Germinal center (tissue), 1 donor: ENCODE data around the gene ATG4B.
"Not testable (repeated sequence)": the region's sequence is repeated elsewhere in the genome, so short reads cannot be mapped to it uniquely, and the experiment has no call there.

Experiments
- DNase-seq: peaks from one replicate; pipeline ENCODE4 v3.0.0; 2012; ENCODE audit warnings: mixed read lengths, low spot score

The ATG4B gene

GRCh38 chr2:241640165-241640795, 2.8 kb downstream of the ATG4B start:
- DNase-seq: no peak

GRCh38 chr2:241641631-241642030, 4.1 kb downstream of the ATG4B start:
- DNase-seq: no peak

DNA sequence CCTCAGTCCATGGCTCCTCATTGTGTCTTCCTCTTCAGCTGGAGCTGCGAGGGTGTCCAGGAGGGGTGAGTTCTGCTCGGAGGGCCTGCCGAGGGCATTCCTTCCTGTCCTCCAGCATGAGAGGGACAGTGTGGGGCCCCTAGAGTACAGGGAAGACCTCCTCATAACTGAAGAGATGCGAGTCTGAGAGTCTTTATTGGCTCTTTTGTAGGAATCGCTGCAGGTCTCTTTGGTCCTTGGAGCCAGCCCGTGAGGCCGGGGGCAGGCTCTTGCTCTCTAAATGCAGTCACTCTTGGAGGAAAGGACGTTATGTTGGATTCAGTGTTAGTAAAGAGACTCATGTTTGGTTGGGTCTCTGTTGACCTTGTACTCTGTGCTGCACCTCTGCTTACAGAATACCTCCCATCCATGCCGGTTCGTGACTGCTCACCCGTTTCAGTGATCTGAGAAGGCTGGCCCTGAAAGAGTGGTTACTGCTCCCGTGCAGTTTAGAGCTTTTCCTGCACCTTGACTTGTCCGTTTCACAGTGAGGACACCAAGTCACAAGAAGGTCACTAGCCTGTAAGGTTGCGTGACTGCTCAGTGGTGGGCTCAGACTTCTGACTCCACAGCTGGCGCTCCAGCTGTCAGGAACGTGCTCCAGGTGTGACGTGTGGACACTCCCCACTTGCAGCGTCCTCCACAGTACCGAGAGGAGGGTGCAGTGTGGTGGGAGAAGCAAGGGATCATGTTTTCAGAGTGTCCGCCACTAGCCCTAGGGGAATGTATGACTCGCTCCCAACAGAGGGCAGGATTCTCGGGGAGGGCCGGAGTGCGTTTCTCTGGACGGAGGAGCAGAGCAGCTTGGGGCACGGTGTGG, 7.8 kb downstream of the ATG4B start:
- DNase-seq: no peak

DNA sequence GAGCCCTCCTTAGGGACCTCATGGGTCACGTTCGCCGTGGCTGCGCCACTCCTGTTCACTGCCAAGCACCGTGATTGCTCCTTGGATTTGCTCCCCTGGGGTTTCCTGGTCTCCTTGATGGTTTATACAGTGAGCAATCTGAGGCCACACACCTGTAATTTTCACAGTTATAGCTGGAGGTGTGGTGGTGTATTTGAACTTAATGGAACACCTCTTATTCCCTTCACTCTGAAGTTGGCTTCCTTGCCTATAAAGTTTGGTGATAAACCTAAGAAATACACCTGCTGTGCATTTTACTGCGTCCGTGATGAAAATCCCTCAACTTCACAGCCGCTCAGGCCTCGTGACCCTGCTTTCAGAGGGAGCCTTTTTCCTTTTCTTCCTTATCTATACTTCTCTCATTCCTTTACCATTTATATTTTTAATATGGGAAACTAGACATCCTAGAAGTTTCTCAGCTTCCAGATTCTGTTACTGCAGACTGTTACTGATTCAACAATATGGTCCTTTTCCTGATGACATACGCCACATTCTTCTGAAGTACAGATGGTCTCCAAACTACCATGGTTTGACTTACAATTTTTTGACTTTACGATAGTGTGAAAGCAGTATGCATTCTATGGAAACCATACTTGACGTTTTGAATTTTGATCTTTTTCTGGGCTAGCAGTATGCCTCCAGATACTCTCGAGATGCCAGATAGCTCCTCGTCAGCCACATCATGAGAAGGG, 8.6 kb downstream of the ATG4B start:
- no peak for DNase-seq

- DNase-seq: no peak
Observed at GRCh38 chr2:241648453-241648852, 11.0 kb downstream of the ATG4B start.

- DNase-seq: no peak
Observed at GRCh38 chr2:241649404-241649803, 11.9 kb downstream of the ATG4B start.

DNA sequence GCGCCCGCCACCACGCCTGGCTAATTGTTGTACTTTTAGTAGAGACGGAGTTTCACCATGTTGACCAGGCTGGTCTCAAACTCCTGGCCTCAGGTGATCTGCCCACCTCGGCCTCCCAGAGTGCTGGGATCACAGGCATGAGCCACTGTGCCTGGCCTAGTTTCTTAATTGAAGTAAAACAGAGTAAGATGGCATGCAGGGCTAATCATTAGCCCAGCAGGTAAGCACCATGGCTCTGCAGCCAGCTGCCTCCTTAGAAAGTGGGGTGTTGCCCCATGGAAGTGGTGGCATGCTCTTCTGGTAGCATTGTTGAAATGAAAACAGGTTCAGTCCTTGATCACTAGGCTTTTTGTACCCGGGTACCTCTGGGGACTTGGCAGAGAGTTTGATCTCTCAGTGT, 12.4 kb downstream of the ATG4B start:
- no peak for DNase-seq

GRCh38 chr2:241652142-241652541, 14.6 kb downstream of the ATG4B start:
- DNase-seq: no peak

GRCh38 chr2:241652722-241653121, 15.2 kb downstream of the ATG4B start:
- no peak for DNase-seq

- no peak for DNase-seq
Observed at GRCh38 chr2:241653210-241653750, 15.8 kb downstream of the ATG4B start.

- DNase-seq: no peak
Observed at GRCh38 chr2:241654551-241654950, 17.1 kb downstream of the ATG4B start.

DNA sequence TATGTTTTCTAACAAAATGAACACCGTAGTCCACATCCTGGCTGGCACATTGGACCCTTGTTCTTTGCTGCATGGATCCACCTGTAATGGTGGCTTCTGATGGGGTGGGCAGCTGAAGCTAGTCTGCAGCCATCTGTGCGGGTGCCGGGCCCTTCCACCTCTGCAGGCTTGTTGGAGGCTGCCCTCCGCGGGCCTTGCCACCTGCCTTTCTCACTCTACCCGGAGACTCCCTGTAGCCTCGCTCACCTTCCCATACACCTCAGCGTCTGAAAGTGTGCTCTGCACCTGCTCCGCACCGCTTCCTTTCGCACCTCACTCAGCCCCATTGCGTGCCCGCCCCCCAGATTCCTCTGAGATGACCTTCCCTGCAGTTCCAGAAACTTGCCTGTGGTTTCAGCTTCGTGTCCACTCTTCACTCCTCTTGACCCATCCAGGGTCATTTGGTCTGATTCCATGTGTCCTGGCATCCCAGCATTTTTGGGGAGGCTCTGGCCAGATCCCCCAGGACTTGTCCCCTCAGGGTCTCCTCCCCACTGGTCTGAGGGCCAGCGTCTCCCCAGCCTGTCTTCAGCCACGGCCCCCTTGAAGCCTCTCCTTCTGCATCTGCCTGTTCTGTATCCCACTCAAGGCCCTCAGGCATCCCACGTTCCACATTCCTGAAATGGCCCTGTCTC, 18.2 kb downstream of the ATG4B start:
- no peak for DNase-seq

DNA sequence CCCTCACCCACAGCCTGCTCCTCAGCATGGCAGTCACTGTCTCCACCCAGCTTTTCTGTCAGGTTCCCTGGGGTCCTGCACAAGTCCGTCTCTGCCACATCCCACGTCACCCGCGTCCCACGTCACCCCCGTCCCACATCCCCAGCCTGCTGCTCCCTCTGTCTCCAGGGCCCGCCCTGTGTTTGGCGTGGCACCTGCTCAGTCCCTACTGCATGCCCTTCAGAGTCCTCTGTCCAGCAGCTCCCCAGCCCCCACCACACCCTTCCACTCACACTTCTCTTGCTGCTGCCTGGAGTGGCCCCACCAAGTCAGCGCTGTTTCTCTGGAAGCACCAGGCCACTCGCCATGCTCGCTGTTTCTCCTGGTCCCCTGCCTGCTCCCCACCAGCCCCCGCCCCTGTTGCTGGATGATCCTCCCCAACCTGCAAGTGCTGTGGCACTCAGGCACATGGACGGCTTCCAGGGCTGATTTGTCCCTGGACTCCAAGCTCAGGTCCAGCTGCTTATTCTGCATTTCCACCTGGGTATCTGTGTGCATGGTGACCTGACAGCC, 18.8 kb downstream of the ATG4B start:
- DNase-seq: no peak

- no peak for DNase-seq
Observed at GRCh38 chr2:241657786-241658254, 20.3 kb downstream of the ATG4B start.

DNA sequence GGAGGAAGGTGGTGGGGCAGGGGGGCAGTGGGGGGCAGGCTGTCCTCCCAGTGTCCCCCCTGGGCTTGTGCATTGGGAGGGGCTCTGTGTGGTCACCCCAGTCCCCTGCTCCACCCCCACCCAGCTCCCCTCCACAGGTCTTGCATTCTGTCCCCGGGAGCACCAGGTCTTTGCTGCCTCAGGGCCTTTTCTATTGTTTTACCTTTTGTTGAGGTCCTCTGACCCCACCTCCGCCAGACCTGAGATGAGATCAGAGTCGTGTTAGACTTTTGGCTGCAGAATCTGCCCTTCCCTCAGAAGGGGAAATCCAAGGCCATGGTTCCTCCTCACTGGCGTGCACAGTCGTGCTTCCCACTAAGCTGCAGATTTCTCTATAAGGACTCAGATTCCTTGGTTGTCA, 20.8 kb downstream of the ATG4B start:
- no peak for DNase-seq

- no peak for DNase-seq
Observed at GRCh38 chr2:241659150-241659739, 21.8 kb downstream of the ATG4B start.

DNA sequence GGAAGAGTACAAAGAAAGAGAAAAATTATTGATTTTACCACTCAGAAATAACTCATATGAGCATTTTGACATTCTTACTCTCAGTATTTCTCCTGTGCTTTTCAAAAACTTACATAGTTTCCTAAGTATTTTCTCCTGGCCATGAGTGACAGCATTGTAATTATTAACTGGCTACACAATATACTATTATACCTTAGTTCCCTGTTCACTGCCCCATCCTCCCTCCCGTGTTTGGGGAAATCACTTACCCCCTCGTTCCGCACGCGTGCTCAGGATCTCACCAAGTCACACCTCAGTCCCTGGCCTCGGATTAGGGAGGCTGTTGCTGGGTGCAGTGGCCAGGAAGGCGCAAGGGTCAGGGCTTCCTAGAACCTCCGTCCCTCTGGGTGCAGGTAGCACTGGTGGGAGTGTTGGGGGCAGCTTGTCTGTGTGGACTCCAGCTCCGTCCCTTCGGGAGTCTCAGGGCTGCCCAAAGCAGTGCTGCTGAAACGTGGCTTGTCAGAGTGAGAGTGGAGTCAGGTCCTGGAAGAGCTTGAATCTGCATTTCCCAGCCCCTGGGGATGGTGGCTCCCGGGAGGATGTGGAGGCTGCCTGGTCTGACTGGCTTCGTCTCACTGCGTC, 23.2 kb downstream of the ATG4B start:
- DNase-seq: no peak

GRCh38 chr2:241662731-241663130, 25.2 kb downstream of the ATG4B start:
- not testable (repeated sequence) for DNase-seq

- DNase-seq: no peak
Observed at GRCh38 chr2:241665731-241666440, 28.4 kb downstream of the ATG4B start.
